Measurements from ENCODE around the gene UROD.
A peak's percentile ranks its signal among the peaks of the same experiment; 100 is the strongest.
"Not testable (repeated sequence)": the region's sequence is repeated elsewhere in the genome, so short reads cannot be mapped to it uniquely, and the experiment has no call there.

UROD gene

GRCh38 chr1:44976252-44976651, 35.8 kb upstream of the UROD start:
- TF ChIP-seq CTCF (IDR thresholded peaks at IDR 0.05; ENCODE audit: low read depth, low read length, missing control alignments): no peak
- H3K36me3 ChIP-seq (replicated peaks): peaks cover 19% of the 10 kb centered on the region
- H3K4me3 ChIP-seq (ENCODE audit: low read depth, low read length): no peak overlapping the region
- DNase-seq: no peak
- H3K27ac ChIP-seq: no peak overlapping the region
- no peaks in the 10 kb centered on the region for H3K27me3 ChIP-seq (replicated peaks)
- in situ Hi-C loops (cut with HindIII; ENCODE audit: low pct_ligation_motif_present, low sequenced_read_pairs): no loop called here

GRCh38 chr1:44977372-44977771, 34.7 kb upstream of the UROD start:
- in situ Hi-C loops (cut with HindIII; ENCODE audit: low pct_ligation_motif_present, low sequenced_read_pairs); H3K27me3 ChIP-seq (replicated peaks); H3K27ac ChIP-seq; DNase-seq; H3K4me3 ChIP-seq (ENCODE audit: low read depth, low read length): not testable (repeated sequence)
- H3K36me3 ChIP-seq (replicated peaks): peaks cover 19% of the 10 kb centered on the region

GRCh38 chr1:44985747-44986359, 26.2 kb upstream of the UROD start:
- H3K27ac ChIP-seq: peak overlapping the region; percentile 13
- H3K4me3 ChIP-seq (ENCODE audit: low read depth, low read length): peak overlapping the region; percentile 96
- no peaks in the 10 kb centered on the region for H3K27me3 ChIP-seq (replicated peaks)
- no peaks in the 10 kb centered on the region for H3K36me3 ChIP-seq (replicated peaks)
- no peak for TF ChIP-seq CTCF (IDR thresholded peaks at IDR 0.05; ENCODE audit: low read depth, low read length, missing control alignments)
- no peak for DNase-seq
- in situ Hi-C loops (cut with HindIII; ENCODE audit: low pct_ligation_motif_present, low sequenced_read_pairs): no loop called here

GRCh38 chr1:44988531-44989156, 23.4 kb upstream of the UROD start:
- no peaks in the 10 kb centered on the region for H3K27me3 ChIP-seq (replicated peaks)
- in situ Hi-C loops (cut with HindIII; ENCODE audit: low pct_ligation_motif_present, low sequenced_read_pairs): no loop called here
- DNase-seq: no peak
- no peak overlapping the region for H3K27ac ChIP-seq
- H3K4me3 ChIP-seq (ENCODE audit: low read depth, low read length): no peak overlapping the region
- TF ChIP-seq CTCF (IDR thresholded peaks at IDR 0.05; ENCODE audit: low read depth, low read length, missing control alignments): no peak
- no peaks in the 10 kb centered on the region for H3K36me3 ChIP-seq (replicated peaks)

GRCh38 chr1:44994309-44994898, 17.6 kb upstream of the UROD start:
- Histone ChIP-seq H3K27me3 (replicated peaks) (no peaks in the 10 kb centered on the region), H3K36me3 (replicated peaks) (no peaks in the 10 kb centered on the region), H3K27ac (no peak overlapping the region), H3K4me3 (ENCODE audit: low read depth, low read length) (no peak overlapping the region)
- no peak for TF ChIP-seq CTCF (IDR thresholded peaks at IDR 0.05; ENCODE audit: low read depth, low read length, missing control alignments)
- no peak for DNase-seq
- in situ Hi-C loops (cut with HindIII; ENCODE audit: low pct_ligation_motif_present, low sequenced_read_pairs): no loop called here

GRCh38 chr1:44995467-44996238, 16.4 kb upstream of the UROD start:
- DNase-seq: no peak
- TF ChIP-seq CTCF (IDR thresholded peaks at IDR 0.05; ENCODE audit: low read depth, low read length, missing control alignments): no peak
- Histone ChIP-seq H3K4me3 (ENCODE audit: low read depth, low read length) (no peak overlapping the region), H3K27ac (no peak overlapping the region), H3K27me3 (replicated peaks) (no peaks in the 10 kb centered on the region), H3K36me3 (replicated peaks) (no peaks in the 10 kb centered on the region)
- in situ Hi-C loops (cut with HindIII; ENCODE audit: low pct_ligation_motif_present, low sequenced_read_pairs): no loop called here

Data from brain microvascular endothelial cell (primary cell).